C4-2B (cell line): ENCODE data around the gene SASH1.

Source experiments
- ZFX ChIP-seq: fragments of 450-650 bp; IDR thresholded peaks from 2 replicates; pipeline ENCODE4 v1.6.1; 2017
- TF ChIP-seq, protein P1 (sequence below): fragments of 450-650 bp; conservative IDR thresholded peaks from 2 replicates; pipeline ENCODE4 v1.5.1; 2017; ENCODE audit warnings: mild to moderate bottlenecking

DNA sequence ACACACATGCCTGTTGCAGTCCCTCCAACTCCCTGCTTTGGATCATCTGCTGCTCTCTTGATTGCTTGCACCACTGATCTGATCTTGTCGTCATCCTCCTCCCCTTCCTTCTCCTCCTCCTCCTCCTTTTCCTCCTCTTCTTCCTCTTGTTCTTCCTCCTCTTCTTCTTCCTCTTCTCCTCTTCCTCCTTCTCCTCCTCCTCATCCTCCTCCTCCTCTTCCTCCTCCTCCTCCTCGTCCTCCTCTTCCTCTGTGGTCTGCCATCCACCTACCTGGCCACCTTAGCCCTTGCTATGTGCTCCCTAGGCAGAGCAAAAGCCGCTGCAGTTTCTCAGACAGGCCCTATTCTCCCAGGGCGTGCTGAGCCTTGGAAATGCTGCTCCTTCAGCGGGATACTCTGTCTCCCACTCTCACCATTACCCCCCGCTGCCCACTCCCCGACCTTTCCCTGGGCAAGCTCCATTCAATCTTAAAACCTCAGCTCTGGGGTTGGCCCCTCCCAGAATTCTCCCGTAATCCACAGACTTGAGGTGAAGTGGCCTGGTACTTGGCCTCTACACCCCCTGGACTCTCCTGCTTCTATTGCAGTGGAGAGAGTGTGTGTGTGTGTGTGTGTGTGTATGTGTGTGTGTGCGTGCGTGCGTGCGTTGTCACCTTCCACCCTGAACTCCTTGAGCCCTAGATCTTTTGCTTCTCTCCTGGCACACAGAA is 105.0 kb downstream of the SASH1 start:
- TF ChIP-seq, protein P1, sequence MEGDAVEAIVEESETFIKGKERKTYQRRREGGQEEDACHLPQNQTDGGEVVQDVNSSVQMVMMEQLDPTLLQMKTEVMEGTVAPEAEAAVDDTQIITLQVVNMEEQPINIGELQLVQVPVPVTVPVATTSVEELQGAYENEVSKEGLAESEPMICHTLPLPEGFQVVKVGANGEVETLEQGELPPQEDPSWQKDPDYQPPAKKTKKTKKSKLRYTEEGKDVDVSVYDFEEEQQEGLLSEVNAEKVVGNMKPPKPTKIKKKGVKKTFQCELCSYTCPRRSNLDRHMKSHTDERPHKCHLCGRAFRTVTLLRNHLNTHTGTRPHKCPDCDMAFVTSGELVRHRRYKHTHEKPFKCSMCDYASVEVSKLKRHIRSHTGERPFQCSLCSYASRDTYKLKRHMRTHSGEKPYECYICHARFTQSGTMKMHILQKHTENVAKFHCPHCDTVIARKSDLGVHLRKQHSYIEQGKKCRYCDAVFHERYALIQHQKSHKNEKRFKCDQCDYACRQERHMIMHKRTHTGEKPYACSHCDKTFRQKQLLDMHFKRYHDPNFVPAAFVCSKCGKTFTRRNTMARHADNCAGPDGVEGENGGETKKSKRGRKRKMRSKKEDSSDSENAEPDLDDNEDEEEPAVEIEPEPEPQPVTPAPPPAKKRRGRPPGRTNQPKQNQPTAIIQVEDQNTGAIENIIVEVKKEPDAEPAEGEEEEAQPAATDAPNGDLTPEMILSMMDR: no peak
- no peak for TF ChIP-seq ZFX
